GM21360 (cell line): ENCODE measurements around the gene WDR70.
"Not testable (repeated sequence)": the region's sequence is repeated elsewhere in the genome, so short reads cannot be mapped to it uniquely, and the experiment has no call there.

Experiments
- ATAC-seq: cut with Tn5 transposase; IDR thresholded peaks from one replicate; pipeline ENCODE4 v1.9.1; 2021; ENCODE audit warnings: mild to moderate bottlenecking, moderate library complexity; ENCODE audit not compliant: unreplicated experiment

WDR70 gene

DNA sequence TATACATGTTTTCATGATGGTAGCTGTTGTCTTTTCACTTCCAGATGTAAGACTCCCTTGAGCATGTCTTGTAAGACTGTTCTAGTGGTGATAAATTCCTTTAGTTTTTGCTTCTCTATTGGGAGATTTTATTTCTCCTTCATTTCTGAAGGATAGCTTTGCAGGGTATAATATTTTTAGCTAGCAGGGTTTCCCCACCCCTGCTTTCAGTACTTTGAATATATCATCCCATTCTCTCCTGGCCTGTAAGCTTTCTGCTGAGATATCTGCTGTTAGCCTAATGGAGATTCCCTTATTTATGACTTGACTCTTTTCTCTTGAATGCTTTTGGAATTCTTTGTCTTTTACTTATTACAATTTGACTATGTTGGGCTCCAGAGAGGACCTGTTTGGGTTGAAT is 249.8 kb downstream of the WDR70 start:
- no peak for ATAC-seq

GRCh38 chr5:37631939-37632338 is 252.8 kb downstream of the WDR70 start:
- ATAC-seq, result no peak

DNA sequence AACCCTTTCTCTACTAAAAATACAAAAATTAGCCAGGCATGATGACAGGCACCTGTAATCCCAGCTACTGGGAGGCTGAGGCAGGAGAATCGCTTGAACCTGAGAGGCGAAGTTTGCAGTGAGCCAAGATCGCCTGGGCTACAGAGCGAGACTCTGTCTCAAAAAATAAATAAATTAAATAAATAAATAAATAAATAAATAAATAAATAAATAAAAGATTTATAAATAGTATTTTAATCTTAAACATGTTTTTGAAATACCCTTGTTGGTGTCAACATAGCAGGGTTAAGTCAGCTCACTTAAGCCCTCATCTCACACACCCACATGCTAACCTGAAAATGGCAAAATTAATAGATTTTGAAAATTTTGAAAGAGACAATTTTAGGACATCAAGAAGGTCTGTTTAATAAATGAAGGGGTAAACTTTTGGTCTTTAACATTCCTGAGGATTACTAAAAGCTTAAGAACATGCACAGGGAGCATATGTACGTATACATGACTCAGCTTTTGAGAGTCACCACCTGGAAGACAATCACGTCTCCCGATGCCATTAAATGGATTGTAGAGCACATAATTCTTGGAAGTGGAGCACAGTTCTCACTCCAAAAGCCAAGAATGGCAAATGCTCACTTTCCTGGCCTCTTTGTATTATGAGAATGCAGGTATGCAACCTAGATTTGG is 258.2 kb downstream of the WDR70 start:
- ATAC-seq, result no peak

- ATAC-seq, result no peak
Measured at GRCh38 chr5:37638897-37639296, 259.8 kb downstream of the WDR70 start.

- no peak for ATAC-seq
Measured at GRCh38 chr5:37640088-37640487, 261.0 kb downstream of the WDR70 start.

GRCh38 chr5:37641933-37642332 is 262.8 kb downstream of the WDR70 start:
- ATAC-seq, result no peak

GRCh38 chr5:37645707-37646106 is 266.6 kb downstream of the WDR70 start:
- ATAC-seq, result no peak

DNA sequence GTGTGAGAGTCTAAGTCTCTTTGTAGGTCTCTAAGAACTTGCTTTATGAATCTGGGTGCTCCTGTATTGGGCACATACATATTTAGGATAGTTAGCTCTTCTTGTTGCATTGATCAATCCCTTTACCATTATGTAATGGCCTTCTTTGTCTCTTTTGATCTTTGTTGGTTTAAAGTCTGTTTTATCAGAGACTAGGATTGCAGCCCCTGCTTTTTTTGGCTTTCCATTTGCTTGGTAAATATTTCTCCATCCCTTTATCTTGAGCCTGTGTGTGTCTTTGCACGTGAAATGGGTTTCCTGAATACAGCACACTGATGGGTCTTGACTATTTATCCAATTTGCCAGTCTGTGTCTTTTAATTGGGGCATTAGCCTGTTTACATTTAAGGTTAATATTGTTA is 275.4 kb downstream of the WDR70 start:
- not testable (repeated sequence) for ATAC-seq

- ATAC-seq, result no peak
Measured at GRCh38 chr5:37657046-37657445, 277.9 kb downstream of the WDR70 start.

- ATAC-seq, result no peak
Measured at GRCh38 chr5:37658440-37658839, 279.3 kb downstream of the WDR70 start.

GRCh38 chr5:37660319-37660718 is 281.2 kb downstream of the WDR70 start:
- no peak for ATAC-seq

DNA sequence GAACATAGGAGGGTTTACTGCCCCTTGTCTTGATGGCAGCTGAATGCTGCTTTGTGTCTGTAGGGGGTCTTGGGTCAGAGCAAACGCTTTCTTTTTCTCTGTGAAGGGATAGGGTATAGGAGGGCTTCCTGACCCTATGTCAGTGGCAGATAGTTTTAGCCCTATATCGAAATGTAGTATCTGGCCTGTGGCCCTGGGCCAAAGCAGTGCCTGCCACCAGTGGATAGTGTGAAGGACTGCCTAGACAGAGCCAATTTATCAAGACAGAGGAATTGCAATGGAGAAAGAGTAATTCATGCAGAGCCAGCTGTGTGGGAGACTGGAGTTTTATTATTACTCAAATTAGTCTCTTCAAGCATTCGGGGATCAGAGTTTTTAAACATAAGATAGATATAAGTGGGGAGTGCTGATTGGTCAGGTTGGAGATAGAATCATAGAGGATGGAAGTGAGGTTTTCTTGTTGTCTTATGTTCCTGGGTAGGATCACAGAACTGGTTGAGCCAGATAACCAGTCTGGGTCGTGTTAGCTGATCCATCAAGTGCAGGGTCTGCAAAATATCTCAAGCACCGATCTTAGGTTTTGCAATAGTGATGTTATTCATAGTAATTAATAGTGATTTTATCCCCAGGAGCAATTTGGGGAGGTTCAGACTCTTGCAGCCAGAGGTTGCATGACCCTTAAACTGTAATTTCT is 282.3 kb downstream of the WDR70 start:
- no peak for ATAC-seq

GRCh38 chr5:37661951-37662350 is 282.8 kb downstream of the WDR70 start:
- no peak for ATAC-seq

DNA sequence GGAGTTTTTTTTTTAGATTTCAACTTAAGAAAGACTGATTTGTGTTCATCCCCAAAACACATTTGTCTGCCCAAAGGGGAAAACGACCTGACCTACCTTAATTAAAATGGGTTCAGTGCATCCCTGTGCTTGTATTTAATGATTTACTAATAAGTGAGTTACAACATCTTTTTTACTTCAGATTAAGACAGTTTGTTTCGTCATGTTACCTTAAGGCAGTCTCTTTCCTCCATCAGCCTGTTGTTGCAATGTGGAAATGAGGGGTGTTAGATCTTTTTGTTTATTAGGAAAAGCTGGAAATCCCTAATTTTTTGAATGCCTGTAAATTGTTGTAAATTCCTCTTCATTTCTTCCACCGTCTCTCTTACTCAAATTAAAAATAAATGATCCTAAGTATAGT is 283.2 kb downstream of the WDR70 start:
- ATAC-seq, result no peak

DNA sequence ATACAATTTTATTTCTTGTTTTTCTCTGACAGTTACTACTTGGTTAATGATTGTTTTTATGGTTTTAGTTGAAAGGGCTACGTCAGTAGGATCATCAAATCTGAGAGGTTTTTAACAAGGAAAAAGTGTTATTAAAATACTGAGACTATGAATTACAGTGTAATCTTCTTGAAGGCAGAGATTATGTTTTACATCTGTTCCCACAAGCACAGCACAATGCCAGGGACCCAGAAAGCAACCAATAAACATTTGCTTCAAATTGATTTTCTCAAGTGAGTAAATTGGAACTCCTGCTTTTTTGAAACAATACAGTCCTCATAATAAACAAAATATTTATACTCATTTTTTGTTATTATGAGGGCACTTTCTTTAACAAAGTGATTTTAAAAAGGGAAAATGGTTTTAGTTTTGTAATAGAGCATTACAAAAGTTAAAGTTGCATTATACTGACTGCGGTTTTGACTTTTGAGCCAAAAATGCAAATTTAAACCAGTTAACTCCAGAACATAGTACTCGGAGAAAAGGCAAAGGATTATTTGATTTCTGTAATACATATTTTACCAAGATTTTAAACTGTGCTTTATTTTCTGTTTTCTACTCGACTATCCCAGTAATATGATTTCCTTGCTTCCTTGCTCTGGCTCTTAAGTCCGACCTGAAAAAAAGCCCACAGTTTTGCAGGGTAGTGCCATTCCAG is 283.8 kb downstream of the WDR70 start:
- ATAC-seq, result no peak

DNA sequence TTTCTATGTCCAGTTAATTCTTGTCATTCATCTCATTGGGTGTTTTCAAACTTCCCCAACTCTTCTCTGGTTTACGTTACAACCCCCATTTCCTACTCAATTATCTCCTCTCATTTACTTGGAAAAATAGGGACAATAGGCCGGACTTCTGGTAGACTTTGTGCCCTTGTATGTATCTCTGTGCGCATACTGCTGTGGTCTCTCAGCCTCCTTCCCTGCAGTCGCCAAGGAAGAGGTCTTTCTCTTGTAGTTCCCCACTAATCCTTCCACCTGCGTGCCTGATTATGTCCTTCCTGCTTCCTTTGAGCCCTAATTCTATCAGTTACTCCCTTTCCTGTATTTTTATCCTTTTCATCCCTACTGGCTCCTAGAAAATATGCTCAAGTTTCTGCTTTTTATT is 284.4 kb downstream of the WDR70 start:
- ATAC-seq, result no peak

GRCh38 chr5:37664551-37664950 is 285.4 kb downstream of the WDR70 start:
- ATAC-seq, result no peak

GRCh38 chr5:37665272-37665671 is 286.2 kb downstream of the WDR70 start:
- ATAC-seq, result no peak

DNA sequence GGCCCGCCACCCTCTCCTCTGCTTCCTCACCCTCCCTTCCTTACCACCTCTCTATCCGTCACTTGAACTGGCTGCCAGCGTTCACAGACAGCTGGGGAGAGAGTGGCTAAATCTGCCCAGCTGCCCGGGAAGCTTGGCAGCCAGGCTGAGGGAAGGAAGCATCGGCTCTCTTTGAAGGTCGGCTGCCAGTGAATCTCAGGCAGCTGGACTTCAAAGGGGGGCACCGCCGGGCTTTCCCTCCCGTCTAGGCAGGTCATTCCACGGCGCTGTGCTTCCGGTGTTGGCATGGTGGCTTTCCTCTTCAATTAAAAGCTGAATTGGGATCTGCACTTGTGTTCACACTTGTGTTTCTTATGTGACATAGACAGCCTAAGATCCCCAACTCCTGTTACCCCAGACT is 286.8 kb downstream of the WDR70 start:
- no peak for ATAC-seq

- no peak for ATAC-seq
Measured at GRCh38 chr5:37667430-37667829, 288.3 kb downstream of the WDR70 start.

DNA sequence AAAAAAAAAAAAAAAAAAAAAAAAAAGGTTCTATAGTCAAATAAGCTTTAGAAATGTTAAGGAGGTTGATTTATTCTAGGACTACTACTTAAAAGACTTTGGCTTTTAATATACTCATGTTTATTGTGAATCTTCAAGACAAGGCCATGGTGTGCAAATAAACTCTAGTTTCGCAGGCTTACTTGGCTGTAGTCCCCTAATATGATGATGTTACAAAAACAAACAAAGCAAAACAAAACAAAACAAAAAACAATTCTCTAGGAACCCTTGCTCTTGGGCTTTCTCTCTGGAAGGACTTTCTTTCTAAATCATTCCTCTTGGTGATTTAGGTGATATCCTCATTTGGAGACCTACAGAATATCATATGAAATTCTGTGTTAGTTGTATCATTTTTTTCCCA is 288.7 kb downstream of the WDR70 start:
- ATAC-seq, result no peak

GRCh38 chr5:37668524-37669047 is 289.5 kb downstream of the WDR70 start:
- ATAC-seq, result no peak
